Measurements from ENCODE around the gene TTC7B.

TTC7B gene

GRCh38 chr14:90666571-90666970 is 149.7 kb downstream of the TTC7B start:
- no peak for DNase-seq

DNA sequence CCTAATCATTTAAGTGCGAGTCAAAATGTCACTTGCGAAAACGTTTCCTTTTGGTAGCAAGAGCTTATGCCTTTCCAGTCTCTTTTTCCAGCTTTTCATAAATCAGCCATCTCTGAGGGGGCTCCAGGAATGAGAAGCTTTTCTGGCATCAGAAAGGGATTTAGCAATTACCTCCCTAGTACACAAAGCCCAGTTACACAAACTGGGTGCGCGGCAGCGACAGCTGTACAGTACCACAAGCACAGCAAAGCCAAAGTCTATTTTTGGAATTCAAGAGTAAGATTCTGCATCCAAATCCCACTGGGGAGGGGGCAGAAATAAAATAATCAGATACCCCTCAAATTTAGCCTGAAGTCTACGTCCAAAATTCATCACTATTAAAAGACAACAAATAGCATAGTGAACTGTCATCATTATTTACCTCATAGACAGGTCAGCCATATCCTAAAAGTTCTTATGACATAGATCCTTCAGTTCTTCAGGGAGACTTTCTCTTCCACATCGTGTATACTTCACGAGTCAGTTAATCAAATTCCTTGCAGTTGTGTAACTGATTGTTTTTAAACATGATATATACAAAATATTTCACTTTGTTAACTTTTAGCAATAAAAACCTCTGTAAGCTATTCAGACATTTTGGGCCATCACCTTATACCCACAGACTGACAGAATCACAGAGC is 150.8 kb downstream of the TTC7B start:
- no peak for DNase-seq

GRCh38 chr14:90664911-90665310 is 151.3 kb downstream of the TTC7B start:
- no peak for DNase-seq

DNA sequence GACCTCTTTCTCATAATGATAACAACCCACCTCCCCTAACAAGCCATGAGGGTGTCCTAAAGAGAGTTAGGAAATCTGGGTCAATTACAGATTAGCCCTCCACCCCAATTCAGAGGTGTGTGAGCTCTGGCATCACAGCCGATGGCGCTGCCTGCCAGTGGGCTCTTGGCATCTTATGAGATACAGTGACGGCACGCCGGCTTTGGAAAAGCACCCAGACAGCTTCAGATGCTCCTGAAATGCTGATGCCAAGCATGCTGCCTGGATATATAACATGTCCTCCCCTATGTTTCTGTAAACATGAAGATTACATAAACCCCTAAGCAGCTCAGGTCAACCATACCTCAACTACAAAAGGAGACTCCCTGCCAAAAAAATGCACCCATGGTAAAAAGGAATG is 152.6 kb downstream of the TTC7B start:
- DNase-seq = no peak

DNA sequence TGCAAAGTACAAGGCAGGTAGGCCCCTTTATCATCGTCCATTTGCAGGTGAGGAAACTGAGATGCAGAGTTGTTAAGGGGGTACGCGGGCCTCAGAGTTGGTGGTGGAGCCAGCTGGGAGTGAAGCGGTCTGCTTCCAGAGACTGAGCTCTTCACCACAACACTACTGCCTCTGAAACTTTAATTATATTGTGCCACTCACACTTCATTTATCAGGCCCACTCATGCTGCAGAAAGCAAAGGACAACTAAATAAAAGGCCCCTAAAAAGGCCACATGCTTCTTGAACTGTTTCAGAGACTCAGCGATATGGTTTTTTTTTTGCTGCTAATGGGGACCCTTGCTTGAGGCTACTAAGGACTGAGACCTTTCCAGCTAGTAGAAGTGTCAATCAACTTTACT is 153.1 kb downstream of the TTC7B start:
- no peak for DNase-seq

DNA sequence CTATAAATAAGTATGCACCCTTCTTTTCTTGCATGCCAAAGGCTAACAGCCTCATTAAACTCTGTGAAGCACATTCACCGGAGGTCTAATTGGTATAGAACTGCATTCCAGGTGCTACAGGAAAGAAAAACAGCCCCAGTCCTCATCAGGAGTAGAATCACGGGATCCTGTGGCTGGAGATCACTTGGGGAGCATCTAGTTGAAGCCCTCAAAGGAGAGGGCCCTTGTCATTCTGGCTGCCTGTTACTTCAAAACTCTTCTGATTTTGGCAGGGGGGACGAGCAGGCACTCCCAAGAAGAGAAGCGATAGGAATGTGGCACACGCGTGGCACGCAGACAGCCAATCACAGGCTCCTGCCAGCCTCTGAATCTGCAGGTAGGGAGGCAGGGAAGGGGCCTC is 154.4 kb downstream of the TTC7B start:
- DNase-seq = no peak

DNA sequence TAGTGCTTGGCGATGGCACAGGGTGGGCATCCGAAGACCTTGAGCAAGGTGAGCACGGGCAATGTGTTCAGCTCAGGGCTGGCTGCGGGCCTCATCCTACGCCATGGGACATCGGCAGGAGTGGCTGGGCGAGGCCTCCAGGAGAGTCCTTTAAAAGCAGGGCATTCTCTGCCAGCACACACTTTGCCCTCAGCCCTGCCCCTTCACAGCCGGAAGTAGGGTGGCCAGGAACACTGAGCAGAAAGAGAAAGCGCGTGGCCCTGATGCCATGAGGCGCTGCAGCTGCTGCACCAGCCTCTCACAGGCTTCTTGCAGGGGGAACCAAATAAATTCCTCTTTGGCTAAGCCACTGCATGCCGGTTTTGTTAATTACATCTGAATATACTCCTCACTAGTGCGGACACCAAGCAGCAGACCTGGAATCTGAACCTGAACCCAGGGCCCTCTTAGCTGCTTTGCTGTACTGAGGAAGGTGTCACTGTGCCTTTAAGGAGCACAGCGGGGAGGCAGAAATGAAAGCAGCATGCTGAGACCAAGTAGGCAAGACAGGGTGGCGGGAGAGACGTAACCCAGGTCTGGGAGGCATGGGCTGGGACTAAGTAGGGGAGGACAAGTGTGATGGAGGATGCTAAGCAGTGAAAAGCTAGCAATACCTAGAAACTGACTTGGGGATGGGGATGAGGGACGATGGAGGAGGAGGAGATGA is 155.2 kb downstream of the TTC7B start:
- no peak for DNase-seq

- no peak for DNase-seq
These were observed 157.1 kb downstream of the TTC7B start for GRCh38 chr14:90659156-90659555.

DNA sequence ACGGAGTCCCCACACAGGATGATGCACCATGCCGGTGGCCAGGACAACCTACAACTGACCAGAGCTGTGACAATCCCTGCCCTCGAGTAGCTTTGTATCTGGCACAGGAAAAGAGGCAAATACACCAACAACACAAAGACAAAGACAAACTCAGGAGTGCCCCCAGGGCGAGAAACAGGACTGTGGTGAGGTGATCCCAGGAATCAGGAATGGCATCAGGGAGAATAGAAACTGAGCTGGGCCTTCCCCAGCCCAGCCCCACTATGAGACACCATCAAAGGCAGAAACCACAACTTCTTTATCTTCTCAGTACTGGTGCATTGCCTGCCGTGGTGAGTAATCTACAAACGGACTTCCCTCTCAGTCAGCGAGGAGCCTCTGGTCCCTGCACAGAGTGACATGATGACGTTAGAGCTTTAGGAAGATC is 157.7 kb downstream of the TTC7B start:
- no peak for DNase-seq

DNA sequence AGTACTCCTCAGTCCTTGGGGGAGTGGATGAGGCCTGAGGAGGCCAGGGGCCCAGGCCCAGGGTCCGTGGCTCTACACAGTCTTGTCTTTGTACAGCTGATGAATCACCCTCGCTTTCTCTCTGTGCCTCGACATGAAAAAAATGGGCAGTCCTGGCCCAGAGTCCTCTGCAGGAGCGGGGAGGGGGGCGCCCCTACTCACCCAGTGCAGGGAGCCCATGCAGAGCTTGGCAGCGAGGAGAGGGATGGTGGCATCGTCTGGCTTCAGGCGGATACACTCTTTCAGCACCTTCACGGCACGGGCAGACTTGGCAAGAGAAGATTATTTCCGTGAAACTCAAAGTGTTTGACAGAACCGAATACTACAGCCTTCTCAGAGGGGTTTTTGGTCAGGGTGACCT is 159.3 kb downstream of the TTC7B start:
- no peak for DNase-seq

DNA sequence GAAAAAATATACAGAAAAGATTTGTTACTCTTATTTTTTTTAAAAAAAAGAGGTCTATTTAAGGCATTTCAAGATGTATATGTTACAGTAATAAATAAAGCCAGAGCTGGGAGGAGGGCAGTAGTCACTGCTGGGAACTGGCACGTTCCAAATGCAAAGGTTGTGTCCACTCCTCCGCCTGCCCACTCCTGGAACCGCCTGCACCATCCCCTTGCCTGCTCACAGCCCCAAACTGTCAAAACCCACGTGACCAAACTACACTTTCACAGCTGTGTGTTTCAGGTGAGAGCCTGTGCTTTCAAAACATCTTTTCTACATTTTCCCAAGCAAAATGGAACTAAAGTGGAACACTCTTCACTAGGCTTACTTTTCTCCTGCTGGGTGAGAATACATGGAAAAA is 160.4 kb downstream of the TTC7B start:
- no peak for DNase-seq

- no peak for DNase-seq
These were observed 161.4 kb downstream of the TTC7B start for GRCh38 chr14:90654831-90655276.

DNA sequence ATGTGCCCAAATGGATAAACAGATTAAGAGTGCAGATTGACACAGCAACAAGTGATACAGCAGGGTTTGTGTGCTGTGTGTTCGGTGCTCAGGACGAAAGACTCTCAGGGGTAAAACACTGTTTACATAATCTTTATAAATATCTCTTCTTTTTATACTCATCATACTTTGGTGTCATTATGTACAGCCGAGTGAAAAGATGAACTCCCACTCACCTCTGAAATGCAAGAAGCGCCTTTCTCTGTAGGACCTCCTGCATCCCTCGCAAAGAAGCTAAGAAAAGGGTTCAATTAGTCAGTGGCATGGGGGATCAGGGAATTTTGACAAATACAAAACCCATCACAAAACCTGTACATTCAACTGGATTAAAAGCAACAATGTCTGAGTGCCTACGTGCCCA is 163.6 kb downstream of the TTC7B start:
- no peak for DNase-seq

DNA sequence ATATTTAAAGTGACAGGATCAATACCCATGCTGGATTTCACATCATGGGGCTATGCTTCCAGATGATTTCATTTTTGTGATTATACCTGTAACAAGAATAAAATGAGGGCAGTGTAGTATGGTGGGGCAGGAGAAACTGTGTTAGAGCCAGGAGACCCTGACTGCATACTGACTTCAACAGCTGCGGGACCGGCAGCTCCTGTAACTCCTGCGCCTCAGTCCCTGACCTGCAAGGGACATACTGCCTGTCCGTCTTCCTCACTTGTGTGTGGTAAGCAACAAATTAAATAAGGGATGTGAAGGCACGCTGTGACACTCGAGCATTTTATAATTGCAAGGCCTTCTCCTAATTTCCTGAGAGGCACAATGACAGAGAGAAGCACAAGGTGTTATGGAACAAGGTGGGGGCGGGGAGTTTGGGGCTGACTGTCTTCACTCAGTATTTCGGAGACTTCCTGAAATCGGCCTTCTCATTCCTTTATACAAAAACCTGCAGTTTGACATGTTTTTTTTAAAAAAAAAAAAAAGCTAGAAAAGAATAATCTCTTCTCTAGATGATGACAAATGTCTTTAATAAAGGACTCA is 164.2 kb downstream of the TTC7B start:
- no peak for DNase-seq

DNA sequence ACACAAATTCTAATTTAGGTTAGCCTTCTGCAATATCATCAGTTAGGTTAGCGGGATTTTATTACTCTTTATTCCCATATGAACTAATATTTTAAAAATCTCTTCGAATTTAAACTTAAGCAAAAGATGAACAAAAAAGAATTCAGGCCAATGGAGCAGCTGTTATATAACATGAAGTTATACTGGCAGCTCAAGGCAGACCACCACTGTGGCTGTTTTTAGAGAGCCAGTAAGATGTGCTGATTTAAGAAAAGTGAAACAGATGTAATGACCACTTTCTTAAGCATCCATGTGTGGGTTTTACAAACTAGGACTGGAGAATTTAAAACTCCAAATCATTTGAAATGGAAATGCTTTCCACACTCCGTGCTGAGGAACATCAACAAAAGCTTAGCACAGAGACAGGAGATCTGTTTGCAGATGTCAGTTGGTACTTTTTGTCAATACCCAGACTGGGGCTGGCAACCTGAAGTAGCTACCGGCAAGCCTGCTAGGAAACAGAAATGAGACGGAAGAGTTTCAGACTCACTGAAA is 164.9 kb downstream of the TTC7B start:
- DNase-seq = no peak

DNA sequence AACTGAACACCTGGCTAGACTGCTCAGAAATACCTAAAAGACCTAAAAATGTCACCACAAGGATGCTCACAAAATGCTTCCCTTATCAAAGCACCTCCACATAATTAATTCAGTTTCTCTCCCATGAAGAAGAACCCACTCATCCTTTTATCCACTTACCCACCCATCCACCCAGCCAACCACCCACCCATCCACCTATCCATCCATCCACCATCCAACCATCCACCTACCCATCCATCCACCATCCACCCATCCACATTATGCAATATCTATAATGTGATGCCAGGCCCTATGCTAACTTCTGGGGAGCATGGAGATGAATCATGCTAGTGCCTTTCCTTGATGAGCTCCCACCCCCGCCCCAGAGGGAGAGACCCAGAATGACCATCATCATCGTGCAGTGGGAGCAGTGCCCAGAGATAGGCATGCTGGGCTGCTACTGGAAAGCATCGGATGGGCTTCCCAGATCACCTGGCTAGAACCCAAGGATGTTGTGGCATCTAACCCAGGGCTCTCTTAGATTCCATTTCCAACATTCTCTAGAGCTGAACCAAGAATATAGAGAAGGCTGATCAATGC is 166.6 kb downstream of the TTC7B start:
- DNase-seq = no peak

DNA sequence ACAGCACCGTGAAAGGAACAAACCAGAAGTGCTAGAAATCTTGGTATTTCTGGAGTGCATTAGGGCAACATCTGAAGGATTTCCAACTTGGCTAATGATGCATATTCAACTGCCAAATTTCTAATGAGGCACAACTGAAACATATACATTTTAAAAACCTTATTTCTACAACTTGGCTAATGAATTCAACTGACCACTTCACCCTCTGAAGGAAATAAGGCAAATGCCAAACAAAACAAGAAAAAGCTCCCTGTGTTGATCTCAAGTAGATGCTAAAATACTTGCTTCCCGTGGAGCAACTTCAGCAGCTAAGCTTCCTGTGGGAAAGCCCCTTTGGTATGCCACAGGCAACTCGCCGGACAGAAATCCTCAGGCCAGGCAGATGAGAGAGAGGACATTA is 167.1 kb downstream of the TTC7B start:
- no peak for DNase-seq

GRCh38 chr14:90648421-90648820 is 167.8 kb downstream of the TTC7B start:
- DNase-seq = no peak

DNA sequence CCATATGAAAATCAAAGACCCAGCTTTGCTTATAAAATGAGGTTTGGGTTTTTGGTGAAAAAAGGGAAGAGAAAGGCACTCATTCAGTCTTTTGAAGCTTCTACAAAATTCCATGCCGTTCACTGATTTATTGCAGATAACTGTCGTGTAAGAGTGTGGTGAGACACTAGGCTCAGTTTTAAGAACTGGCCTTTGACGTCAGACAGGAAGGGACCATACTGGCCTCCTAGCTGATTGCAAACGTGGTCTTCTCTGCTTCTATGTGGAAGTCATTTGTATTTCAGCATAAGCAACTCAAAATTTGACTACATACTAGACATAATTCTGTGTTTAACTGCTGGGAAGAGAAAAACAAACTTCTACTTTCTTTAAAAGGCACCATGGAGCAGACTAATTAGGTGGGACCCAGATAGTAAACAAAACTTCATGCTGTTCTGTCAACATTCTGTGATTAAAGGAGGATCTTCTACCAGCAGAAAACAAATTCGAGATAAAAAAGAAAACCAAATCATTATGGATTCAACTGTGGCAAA is 168.7 kb downstream of the TTC7B start:
- no peak for DNase-seq

DNA sequence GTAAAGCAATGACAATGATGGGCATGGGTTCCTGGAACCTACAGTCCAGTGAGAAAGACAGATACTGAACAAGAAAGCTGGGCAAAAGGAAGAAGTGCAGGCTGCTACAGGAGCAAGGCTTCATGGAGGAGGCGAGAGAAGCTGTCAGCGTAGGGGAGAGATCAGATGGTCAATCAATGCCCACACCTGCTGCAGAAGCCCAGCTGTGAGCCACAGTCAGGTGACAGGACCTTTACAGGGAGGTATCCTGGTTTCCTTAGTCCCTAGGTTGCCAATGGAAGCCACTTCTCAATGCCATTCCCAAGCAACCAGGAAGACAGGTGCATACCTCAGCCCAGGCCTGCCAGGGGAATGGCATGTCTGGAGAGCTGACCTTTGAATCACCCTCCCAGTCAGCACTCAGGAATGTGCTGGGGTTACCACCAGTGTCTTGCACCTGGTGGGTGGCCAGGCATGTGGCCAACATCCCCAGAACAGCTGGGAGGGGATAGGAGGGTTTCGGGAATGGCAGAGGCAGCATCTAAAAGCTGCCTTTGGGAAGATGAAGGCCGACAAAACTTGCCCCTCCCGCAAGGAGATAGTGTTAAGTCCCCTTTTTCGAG is 170.3 kb downstream of the TTC7B start:
- DNase-seq = no peak

DNA sequence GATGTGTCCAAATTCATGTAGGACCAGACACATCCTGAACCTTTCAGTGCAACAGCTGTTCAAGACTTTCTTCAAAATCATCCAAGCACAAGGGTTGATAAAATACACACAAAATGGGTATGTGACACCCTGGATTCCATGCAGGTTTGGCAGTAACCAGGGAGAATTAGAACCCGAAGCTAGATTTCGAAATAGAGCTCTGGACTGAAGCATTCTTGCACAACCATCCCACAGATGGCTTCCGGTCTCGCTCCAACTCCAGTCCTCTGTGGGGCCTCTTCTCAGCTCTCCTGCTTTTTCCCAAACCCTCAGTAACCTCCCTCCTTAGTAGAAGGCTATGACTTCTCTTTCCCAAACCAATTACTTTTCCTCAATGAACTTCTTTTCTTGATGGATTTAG is 171.3 kb downstream of the TTC7B start:
- no peak for DNase-seq

DNA sequence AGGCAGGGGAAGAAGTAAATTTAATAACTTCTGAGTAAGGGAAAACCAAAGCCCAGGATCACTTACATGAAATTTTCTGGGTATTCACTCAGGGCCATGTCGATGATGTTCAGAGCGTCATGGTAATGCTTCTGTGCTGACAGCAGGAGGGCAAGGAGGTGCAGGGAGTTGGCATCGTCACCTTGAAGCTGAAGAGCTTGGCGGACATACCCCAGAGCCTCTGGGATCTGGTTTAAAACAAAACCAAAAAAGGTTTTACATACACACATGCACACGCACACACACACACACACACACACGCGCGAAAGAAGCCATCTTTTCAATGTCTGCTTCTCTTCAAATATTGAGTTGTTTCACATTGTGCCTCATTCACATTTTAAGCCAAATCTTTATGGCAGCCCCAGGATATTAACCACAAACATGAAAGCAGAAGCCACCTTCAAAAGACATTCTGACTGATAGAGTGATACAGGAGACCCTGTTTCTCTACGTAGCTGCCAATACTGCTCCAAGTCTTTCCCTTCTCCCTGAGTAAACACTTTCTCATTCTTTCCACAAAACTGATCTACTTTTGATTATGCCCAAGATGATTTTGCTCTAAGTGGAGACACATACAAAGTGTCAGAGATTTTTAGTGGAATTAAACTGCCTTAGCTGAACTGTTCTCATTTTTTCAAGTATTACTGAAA is 172.1 kb downstream of the TTC7B start:
- no peak for DNase-seq
